Endothelial cell of umbilical vein (primary cell): ENCODE results near the gene KCMF1.

Experiments used
- CTCF ChIP-seq, 2 donors: IDR thresholded peaks; 1 replicate in 1 of 2; 2 replicates in 1 of 2; pipeline ENCODE4 v1.5.1; 2011; ENCODE audit warnings: low read length in 2 of 2, mild to moderate bottlenecking in 2 of 2, moderate library complexity in 2 of 2, control low read depth in 1 of 2, inconsistent platforms in 1 of 2, low read depth in 1 of 2; ENCODE audit not compliant: insufficient read depth in 1 of 2; ENCODE audit errors: extremely low read depth in 1 of 2
- EZH2 ChIP-seq: IDR thresholded peaks from 2 replicates; pipeline ENCODE4 v1.6.1; 2012; ENCODE audit warnings: borderline replicate concordance, low read depth, mild to moderate bottlenecking, moderate library complexity, low read length, inconsistent platforms; ENCODE audit not compliant: severe bottlenecking
- JUN ChIP-seq: IDR thresholded peaks from 2 replicates; pipeline ENCODE4 v1.6.1; 2011; ENCODE audit warnings: borderline replicate concordance, low read depth; ENCODE audit not compliant: insufficient read length, insufficient read depth
- MYC ChIP-seq: IDR thresholded peaks from one replicate; pipeline ENCODE4 v1.6.1; 2011; ENCODE audit warnings: mild to moderate bottlenecking, low read depth, low read length
- POLR2A ChIP-seq: IDR thresholded peaks from 2 replicates; pipeline ENCODE4 v1.6.1; 2012; ENCODE audit warnings: low read depth, mild to moderate bottlenecking, control low read depth, low read length
- POLR2AphosphoS5 ChIP-seq: IDR thresholded peaks from 2 replicates; pipeline ENCODE4 v1.6.1; 2012; ENCODE audit warnings: low read depth, mild to moderate bottlenecking, control low read depth, low read length, moderate library complexity; ENCODE audit not compliant: insufficient read depth

GRCh38 chr2:85061896-85062295 lies 90.9 kb downstream of the KCMF1 start:
- TF ChIP-seq CTCF (IDR thresholded peaks at IDR 0.05; ENCODE audit: extremely low read depth in 1 of 2, insufficient read depth in 1 of 2, low read depth in 1 of 2, low read length in 2 of 2) (no peak), EZH2 (no peak), POLR2A (no peak), JUN (no peak), POLR2AphosphoS5 (no peak), MYC (no peak)
